SK-N-SH (cell line): ENCODE measurements around the gene FLVCR1.

ENCODE experiments used
- CTCF ChIP-seq: fragments of 200-600 bp; sonication (generic); IDR thresholded peaks from 2 replicates; pipeline ENCODE4 v1.6.1; 2017; ENCODE audit warnings: antibody characterized with exemption, mild to moderate bottlenecking, moderate library complexity
- EP300 ChIP-seq, 2 experiments: IDR thresholded peaks; 2 replicates each; pipeline versions ENCODE4 v1.4.0 to v1.6.1; 2012; ENCODE audit warnings: borderline replicate concordance in 1 of 2, low read depth in 1 of 2, low read length in 1 of 2
- EZH2phosphoT487 ChIP-seq: fragments of 200-600 bp; sonication (generic); IDR thresholded peaks from 2 replicates; pipeline ENCODE4 v1.6.1; 2017; ENCODE audit warnings: low read depth, mixed run types, mild to moderate bottlenecking, antibody characterized with exemption, moderate library complexity, borderline replicate concordance
- FOXJ3 ChIP-seq: sonication (generic); formaldehyde crosslinking; IDR thresholded peaks from 2 replicates; pipeline ENCODE4 v1.5.1; 2020; ENCODE audit warnings: mild to moderate bottlenecking, missing genetic modification reagents
- GABPA ChIP-seq: IDR thresholded peaks from 2 replicates; pipeline ENCODE4 v1.4.0; 2012; ENCODE audit warnings: low read depth, mild to moderate bottlenecking
- MAX ChIP-seq: IDR thresholded peaks from 2 replicates; pipeline ENCODE4 v1.4.0; 2012; ENCODE audit warnings: low read depth
- MXI1 ChIP-seq: IDR thresholded peaks from 2 replicates; pipeline ENCODE4 v1.6.1; 2012; ENCODE audit warnings: mild to moderate bottlenecking, low read depth, low read length, improper control_type of control experiment
- POLR2AphosphoS5 ChIP-seq: IDR thresholded peaks from 2 replicates; pipeline ENCODE4 v1.6.1; 2012; ENCODE audit warnings: low read depth, low read length
- RAD21 ChIP-seq: IDR thresholded peaks from 2 replicates; pipeline ENCODE4 v1.6.1; 2012; ENCODE audit warnings: mild to moderate bottlenecking, low read length
- TCF12 ChIP-seq: IDR thresholded peaks from 2 replicates; pipeline ENCODE4 v1.4.0; 2012
- TEAD4 ChIP-seq: IDR thresholded peaks from 2 replicates; pipeline ENCODE4 v1.4.0; 2012; ENCODE audit warnings: mild to moderate bottlenecking, borderline replicate concordance; ENCODE audit not compliant: insufficient read depth
- TF ChIP-seq, protein P1 (sequence below): IDR thresholded peaks from 2 replicates; pipeline ENCODE4 v1.6.1; 2012; ENCODE audit warnings: mild to moderate bottlenecking, low read depth, low read length, moderate library complexity
- TF ChIP-seq, protein P2 (sequence below): fragments of 150-350 bp; IDR thresholded peaks from 2 replicates; pipeline ENCODE4 v1.6.1; 2016; ENCODE audit warnings: mild to moderate bottlenecking, low read depth, low read length

DNA sequence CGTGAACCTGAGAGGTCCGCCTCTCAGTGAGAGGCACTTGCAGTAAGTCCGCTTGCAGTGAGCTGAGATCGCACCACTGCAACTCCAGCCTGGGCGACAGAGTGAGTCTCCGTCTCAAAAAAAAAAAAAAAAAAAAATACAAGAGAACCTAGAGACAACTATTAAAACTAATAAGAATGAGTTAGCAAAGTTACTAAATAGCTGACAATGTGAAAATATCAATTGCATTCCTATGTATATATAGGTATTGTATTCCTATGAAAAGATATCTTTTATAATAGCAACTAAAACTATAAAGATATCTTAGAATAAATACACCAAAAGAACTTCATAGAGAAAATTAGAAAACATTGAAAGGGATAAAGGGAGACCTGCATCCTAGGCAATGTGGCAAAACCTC is 20.3 kb downstream of the FLVCR1 start:
- TF ChIP-seq EZH2phosphoT487: no peak
- no peak for TF ChIP-seq CTCF
- TF ChIP-seq MAX: no peak
- TF ChIP-seq FOXJ3: no peak
- no peak for TF ChIP-seq EP300 (IDR thresholded peaks at IDR 0.05; ENCODE audit: borderline replicate concordance in 1 of 2, low read depth in 1 of 2, low read length in 1 of 2)
- TF ChIP-seq, protein P1, sequence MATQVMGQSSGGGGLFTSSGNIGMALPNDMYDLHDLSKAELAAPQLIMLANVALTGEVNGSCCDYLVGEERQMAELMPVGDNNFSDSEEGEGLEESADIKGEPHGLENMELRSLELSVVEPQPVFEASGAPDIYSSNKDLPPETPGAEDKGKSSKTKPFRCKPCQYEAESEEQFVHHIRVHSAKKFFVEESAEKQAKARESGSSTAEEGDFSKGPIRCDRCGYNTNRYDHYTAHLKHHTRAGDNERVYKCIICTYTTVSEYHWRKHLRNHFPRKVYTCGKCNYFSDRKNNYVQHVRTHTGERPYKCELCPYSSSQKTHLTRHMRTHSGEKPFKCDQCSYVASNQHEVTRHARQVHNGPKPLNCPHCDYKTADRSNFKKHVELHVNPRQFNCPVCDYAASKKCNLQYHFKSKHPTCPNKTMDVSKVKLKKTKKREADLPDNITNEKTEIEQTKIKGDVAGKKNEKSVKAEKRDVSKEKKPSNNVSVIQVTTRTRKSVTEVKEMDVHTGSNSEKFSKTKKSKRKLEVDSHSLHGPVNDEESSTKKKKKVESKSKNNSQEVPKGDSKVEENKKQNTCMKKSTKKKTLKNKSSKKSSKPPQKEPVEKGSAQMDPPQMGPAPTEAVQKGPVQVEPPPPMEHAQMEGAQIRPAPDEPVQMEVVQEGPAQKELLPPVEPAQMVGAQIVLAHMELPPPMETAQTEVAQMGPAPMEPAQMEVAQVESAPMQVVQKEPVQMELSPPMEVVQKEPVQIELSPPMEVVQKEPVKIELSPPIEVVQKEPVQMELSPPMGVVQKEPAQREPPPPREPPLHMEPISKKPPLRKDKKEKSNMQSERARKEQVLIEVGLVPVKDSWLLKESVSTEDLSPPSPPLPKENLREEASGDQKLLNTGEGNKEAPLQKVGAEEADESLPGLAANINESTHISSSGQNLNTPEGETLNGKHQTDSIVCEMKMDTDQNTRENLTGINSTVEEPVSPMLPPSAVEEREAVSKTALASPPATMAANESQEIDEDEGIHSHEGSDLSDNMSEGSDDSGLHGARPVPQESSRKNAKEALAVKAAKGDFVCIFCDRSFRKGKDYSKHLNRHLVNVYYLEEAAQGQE: no peak
- TF ChIP-seq POLR2AphosphoS5: no peak
- no peak for TF ChIP-seq MXI1
- TF ChIP-seq, protein P2, sequence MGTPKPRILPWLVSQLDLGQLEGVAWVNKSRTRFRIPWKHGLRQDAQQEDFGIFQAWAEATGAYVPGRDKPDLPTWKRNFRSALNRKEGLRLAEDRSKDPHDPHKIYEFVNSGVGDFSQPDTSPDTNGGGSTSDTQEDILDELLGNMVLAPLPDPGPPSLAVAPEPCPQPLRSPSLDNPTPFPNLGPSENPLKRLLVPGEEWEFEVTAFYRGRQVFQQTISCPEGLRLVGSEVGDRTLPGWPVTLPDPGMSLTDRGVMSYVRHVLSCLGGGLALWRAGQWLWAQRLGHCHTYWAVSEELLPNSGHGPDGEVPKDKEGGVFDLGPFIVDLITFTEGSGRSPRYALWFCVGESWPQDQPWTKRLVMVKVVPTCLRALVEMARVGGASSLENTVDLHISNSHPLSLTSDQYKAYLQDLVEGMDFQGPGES: no peak
- no peak for TF ChIP-seq RAD21
- TF ChIP-seq TEAD4: no peak
- no peak for TF ChIP-seq TCF12
- no peak for TF ChIP-seq GABPA
